HL-60/S4 (cell line): ENCODE measurements around the gene PTPN22.

Experiments used
- in situ Hi-C: fragments of 300-500 bp; cut with MboI; formaldehyde crosslinking; loops from 2 replicates; pipeline ENCODE4 v1.14.3; 2022; ENCODE audit warnings: low sequenced_read_pairs

The PTPN22 gene

GRCh38 chr1:113804421-113805255 is 66.9 kb downstream of the PTPN22 start:
- in situ Hi-C loops, result no loop called here

- in situ Hi-C loops, result no loop called here
These were observed 69.0 kb downstream of the PTPN22 start for GRCh38 chr1:113802367-113803007.

GRCh38 chr1:113800487-113800886 is 71.0 kb downstream of the PTPN22 start:
- in situ Hi-C loops, result no loop called here

DNA sequence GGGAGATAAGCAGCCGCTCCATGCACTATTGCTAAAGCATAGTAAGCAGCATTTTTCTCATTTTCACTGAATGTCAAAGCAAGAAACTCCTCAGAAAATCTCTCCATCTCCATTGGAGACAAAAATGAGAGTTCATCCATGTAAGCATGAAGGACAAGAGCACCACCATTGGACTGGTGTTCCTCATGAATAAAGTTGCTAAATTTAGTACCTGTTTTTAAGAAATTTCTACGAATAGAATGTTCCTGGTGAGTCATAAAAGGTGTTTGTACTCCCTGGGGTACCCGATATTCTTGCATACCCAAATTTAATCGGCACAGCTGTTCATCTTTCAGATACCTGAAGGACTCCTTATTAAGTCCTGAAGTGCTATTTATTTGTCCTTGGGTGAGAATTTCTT is 74.0 kb downstream of the PTPN22 start:
- in situ Hi-C loops, result no loop called here

DNA sequence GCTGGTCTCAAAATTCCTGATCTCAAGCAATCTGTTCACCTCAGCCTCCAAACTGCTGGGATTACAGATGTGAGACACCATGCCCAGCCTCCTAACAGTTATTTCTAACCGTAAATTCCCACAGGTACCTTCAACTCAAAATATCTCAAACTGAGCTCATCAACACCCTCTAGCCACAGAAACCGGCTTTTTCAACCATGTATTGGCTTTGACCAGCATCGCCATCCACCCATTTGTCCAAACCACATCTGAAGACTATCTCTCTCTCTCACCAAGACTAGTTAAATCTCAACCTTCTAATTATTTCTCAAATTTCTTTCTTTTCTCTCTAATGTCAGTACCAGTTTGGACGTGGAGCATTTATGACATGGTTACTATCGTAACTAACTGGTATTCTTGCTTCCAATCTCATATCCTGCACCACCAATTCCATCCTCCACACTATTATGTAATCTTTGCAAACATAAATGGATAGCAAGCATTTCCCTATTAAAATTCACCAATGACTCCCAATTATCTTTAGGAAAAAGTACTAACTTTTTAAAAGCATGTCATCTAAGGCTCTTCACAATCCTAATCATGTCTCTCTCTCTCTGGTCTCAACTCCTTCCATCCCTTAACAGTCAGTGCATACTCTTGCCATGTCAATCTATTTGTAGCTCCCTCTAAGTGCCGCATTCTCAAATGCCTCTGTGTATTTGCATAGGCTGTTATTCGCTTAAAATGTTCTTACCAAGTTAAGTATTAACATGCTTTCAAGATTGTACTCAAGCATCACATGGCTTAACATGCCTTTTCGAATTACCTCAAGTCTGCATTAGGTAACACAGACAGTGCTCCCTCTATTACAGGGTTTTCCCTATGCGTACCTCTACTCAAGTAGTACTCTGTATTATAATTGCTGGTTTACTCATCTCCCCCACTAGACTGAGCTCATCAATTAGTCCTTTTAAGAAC is 77.4 kb downstream of the PTPN22 start:
- in situ Hi-C loops, result no loop called here

- in situ Hi-C loops, result no loop called here
These were observed 78.5 kb downstream of the PTPN22 start for GRCh38 chr1:113792986-113793385.

DNA sequence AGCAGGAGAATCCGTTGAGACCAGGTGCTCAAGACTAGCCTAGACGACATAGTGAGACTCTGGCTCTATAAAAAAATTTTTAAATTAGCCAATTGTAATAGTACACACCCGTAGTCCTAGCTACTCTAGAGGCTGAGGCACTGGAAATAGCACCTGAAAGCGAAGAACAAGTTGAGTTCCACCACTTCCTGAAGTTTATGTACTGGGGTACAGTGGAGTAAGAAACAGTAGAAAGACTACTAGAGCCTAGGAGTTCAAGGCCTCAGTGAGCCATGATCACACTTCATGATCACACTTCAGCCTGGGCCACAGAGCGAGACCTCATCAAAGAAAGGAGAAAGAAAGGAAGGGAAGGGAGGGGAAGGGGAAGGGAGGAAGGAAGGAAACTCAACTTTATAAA is 79.0 kb downstream of the PTPN22 start:
- in situ Hi-C loops, result no loop called here

- in situ Hi-C loops, result no loop called here
These were observed 82.7 kb downstream of the PTPN22 start for GRCh38 chr1:113788802-113789201.

GRCh38 chr1:113787663-113788062 is 83.8 kb downstream of the PTPN22 start:
- in situ Hi-C loops, result no loop called here

GRCh38 chr1:113786069-113786468 is 85.4 kb downstream of the PTPN22 start:
- in situ Hi-C loops, result no loop called here

GRCh38 chr1:113784104-113784779 is 87.3 kb downstream of the PTPN22 start:
- in situ Hi-C loops, result no loop called here

DNA sequence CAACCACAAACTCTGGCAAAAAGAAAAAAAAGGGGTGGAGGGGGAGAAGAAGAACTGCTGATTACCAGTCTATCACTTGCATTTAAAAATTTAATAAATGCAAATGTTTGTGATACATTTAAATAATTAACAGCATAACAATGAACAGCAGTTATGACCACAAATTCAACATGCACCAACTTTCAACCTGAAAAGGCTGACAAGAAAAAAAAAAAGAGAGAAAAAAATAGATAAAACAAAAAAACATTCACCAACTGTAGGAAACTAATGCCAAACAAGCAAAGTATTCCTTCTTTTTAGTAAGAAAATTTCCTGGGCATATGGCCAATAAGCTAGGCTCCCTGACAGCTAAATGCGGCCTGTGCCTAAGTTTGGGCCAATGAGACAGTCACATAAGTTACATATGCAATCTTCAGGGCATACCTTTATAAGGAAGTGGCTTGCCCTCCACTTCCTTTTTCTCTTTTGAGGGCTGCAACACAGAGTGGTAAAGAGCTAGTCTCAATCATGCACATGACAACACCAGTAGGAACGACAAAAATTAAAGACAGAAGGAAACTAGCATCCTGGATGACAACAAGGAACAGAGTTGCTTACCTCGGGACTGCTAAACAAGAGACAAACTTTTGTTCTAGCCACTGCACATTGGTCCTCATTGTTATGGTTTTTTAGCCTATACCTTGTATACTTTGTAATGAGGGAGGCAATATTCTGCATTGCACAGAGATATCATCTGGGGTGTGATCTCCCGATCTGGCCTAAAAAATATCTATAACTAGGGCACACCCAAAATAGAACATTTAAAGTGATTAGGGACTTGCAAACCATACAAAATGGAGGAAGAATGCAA is 88.0 kb downstream of the PTPN22 start:
- in situ Hi-C loops, result no loop called here

DNA sequence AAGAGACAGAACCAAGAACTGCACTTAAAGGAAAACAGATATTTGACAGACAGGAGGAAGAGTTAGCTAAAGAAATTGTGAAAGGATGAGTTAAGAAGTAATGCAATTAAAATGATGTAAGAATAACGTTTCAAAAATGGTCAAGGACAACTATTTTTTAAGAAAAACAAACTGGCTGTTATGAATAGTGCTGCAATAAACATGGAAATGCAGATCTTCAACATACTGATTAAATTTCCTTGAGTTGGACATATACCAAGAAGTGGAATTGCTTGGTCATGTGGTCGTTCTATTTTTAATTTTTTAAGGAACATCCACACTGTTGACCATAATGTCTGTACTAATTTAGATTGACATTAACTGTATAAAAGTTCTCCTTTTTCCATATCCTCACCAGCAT is 89.1 kb downstream of the PTPN22 start:
- in situ Hi-C loops, result no loop called here

GRCh38 chr1:113780374-113781146 is 91.0 kb downstream of the PTPN22 start:
- in situ Hi-C loops, result no loop called here

- in situ Hi-C loops, result no loop called here
These were observed 92.0 kb downstream of the PTPN22 start for GRCh38 chr1:113779542-113779941.

GRCh38 chr1:113777561-113777960 is 94.0 kb downstream of the PTPN22 start:
- in situ Hi-C loops, result no loop called here

DNA sequence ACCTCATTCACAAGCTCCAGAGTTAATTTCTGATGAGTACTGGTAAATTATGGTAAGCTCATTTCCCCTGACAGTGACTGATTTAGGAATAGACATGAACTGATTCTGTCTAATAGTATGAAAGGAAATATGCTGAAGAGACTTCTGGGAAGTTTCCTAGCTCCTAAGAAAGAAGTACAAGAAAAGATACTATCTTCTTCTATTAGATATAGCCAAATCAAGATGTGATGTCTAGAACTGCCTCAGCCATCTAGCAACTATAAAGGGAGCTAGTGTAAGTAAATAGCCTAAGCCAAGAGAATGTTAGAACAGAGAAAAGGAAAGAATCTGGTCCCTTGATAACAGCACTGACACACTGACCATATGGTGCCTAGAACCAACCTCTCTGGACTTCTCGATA is 101.5 kb downstream of the PTPN22 start:
- in situ Hi-C loops, result no loop called here

DNA sequence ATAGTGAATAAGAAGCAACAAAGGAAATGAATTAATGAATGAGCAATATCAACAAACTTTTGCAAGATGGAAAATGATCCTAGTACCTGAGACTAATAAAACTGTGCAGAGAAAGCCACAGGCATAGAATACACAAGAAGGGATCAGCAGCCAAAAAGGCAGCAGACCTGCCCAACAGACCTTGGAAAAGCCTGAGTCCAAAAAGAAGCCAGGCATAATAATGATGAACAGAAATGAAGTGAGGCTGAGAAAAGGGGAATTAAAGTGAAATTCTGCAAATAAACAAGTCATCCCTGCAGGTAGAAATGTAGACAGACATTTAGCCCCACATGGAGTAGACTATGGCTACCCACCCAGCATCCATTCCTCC is 101.9 kb downstream of the PTPN22 start:
- in situ Hi-C loops, result no loop called here

GRCh38 chr1:113768916-113769600 is 102.5 kb downstream of the PTPN22 start:
- in situ Hi-C loops, result no loop called here
